HG03558 (cell line): ENCODE results near the gene GRM1.
"Not testable (repeated sequence)": the region's sequence is repeated elsewhere in the genome, so short reads cannot be mapped to it uniquely, and the experiment has no call there.

Experiments used
- ATAC-seq: cut with Tn5 transposase; IDR thresholded peaks from one replicate; pipeline ENCODE4 v1.9.1; 2021; ENCODE audit warnings: moderate number of reproducible peaks; ENCODE audit not compliant: unreplicated experiment; ENCODE audit errors: extremely low read depth

Gene GRM1

GRCh38 chr6:146189131-146189530 lies 160.3 kb downstream of the GRM1 start:
- no peak for ATAC-seq

GRCh38 chr6:146190581-146190980 lies 161.7 kb downstream of the GRM1 start:
- ATAC-seq: no peak

- no peak for ATAC-seq
Measured at GRCh38 chr6:146191166-146191565, 162.3 kb downstream of the GRM1 start.

- no peak for ATAC-seq
Measured at GRCh38 chr6:146191612-146192011, 162.8 kb downstream of the GRM1 start.

GRCh38 chr6:146194434-146194833 lies 165.6 kb downstream of the GRM1 start:
- ATAC-seq: no peak

GRCh38 chr6:146200176-146200575 lies 171.3 kb downstream of the GRM1 start:
- no peak for ATAC-seq

- ATAC-seq: no peak
Measured at GRCh38 chr6:146202570-146202969, 173.7 kb downstream of the GRM1 start.

- ATAC-seq: no peak
Measured at GRCh38 chr6:146209942-146210341, 181.1 kb downstream of the GRM1 start.

- no peak for ATAC-seq
Measured at GRCh38 chr6:146210406-146211083, 181.7 kb downstream of the GRM1 start.

GRCh38 chr6:146211646-146212045 lies 182.8 kb downstream of the GRM1 start:
- no peak for ATAC-seq

GRCh38 chr6:146212781-146213180 lies 183.9 kb downstream of the GRM1 start:
- no peak for ATAC-seq

- no peak for ATAC-seq
Measured at GRCh38 chr6:146219101-146219500, 190.2 kb downstream of the GRM1 start.

- no peak for ATAC-seq
Measured at GRCh38 chr6:146224449-146224848, 195.6 kb downstream of the GRM1 start.

- ATAC-seq: no peak
Measured at GRCh38 chr6:146224988-146225387, 196.1 kb downstream of the GRM1 start.

GRCh38 chr6:146240322-146240721 lies 211.5 kb downstream of the GRM1 start:
- ATAC-seq: no peak

- ATAC-seq: no peak
Measured at GRCh38 chr6:146240807-146241206, 211.9 kb downstream of the GRM1 start.

- ATAC-seq: not testable (repeated sequence)
Measured at GRCh38 chr6:146243646-146244045, 214.8 kb downstream of the GRM1 start.

GRCh38 chr6:146244630-146245143 lies 215.8 kb downstream of the GRM1 start:
- no peak for ATAC-seq

- ATAC-seq: no peak
Measured at GRCh38 chr6:146246028-146246427, 217.2 kb downstream of the GRM1 start.

GRCh38 chr6:146253691-146254090 lies 224.8 kb downstream of the GRM1 start:
- ATAC-seq: no peak

- ATAC-seq: no peak
Measured at GRCh38 chr6:146258206-146258605, 229.3 kb downstream of the GRM1 start.

GRCh38 chr6:146260886-146261285 lies 232.0 kb downstream of the GRM1 start:
- no peak for ATAC-seq
